ENCODE results near the gene ACRBP. TPM values are rescaled to one million over a fixed set of nuclear protein-coding genes. Genes with fewer than 3 reads are reported as not detected.
A peak's percentile ranks its signal among the peaks of the same experiment; 100 is the strongest.

ACRBP gene
- total RNA-seq, 4 donors from 2014 or later: 2.2 to 2.9 (median 2.7) TPM; not detected in 1

- Histone ChIP-seq H3K27ac (peak overlapping the region; percentile 90 to 97 (median 92)), H3K27me3 (no peaks in the 10 kb centered on the region), H3K36me3 (no peaks in the 10 kb centered on the region), H3K9me3 (no peaks in the 10 kb centered on the region), H3K4me3 (peak overlapping the region in 1 of 4 donors; percentile 15), H3K4me1 (peaks cover 27 to 42% (median 29%) of the 10 kb centered on the region in 4 donors)
- intact Hi-C loops (cut with DNase I; ENCODE audit: low total_unique reads): loop anchor here (10.0 kb wide), 2 partner anchors 52 to 162 kb away; partner anchors contain the start of genes ING4 and LAG3
- DNase-seq: peak; percentile 86
- no peak for TF ChIP-seq POLR2AphosphoS5 (IDR thresholded peaks at IDR 0.05)
- TF ChIP-seq, protein P1, sequence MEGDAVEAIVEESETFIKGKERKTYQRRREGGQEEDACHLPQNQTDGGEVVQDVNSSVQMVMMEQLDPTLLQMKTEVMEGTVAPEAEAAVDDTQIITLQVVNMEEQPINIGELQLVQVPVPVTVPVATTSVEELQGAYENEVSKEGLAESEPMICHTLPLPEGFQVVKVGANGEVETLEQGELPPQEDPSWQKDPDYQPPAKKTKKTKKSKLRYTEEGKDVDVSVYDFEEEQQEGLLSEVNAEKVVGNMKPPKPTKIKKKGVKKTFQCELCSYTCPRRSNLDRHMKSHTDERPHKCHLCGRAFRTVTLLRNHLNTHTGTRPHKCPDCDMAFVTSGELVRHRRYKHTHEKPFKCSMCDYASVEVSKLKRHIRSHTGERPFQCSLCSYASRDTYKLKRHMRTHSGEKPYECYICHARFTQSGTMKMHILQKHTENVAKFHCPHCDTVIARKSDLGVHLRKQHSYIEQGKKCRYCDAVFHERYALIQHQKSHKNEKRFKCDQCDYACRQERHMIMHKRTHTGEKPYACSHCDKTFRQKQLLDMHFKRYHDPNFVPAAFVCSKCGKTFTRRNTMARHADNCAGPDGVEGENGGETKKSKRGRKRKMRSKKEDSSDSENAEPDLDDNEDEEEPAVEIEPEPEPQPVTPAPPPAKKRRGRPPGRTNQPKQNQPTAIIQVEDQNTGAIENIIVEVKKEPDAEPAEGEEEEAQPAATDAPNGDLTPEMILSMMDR (IDR thresholded peaks at IDR 0.05): no peak
- in situ Hi-C loops (cut with MboI; ENCODE audit: low pct_ligation_motif_present in 1 of 4, low pct_unique_long_range_greater_than_20kb in 1 of 4, low sequenced_read_pairs in 3 of 4): no loop called here
- 7 to 11% methylated on average over 5 to 17 of the region's 17 CpGs for WGBS, 2 donors (ENCODE audit: low coverage in 1 of 2)
Measured at GRCh38 chr12:6613015-6613775, 34.0 kb downstream of the ACRBP start.

- Histone ChIP-seq H3K9me3 (no peaks in the 10 kb centered on the region), H3K27me3 (no peaks in the 10 kb centered on the region), H3K27ac (peak overlapping the region; percentile 90 to 97 (median 92)), H3K4me1 (peaks cover 29 to 44% (median 31%) of the 10 kb centered on the region in 4 donors), H3K4me3 (peak overlapping the region in 1 of 4 donors; percentile 15), H3K36me3 (no peaks in the 10 kb centered on the region)
- intact Hi-C loops (cut with DNase I; ENCODE audit: low total_unique reads) (loop anchor here (10.0 kb wide), 2 partner anchors 52 to 162 kb away; partner anchors contain the start of genes ING4 and LAG3), in situ Hi-C loops (cut with MboI; ENCODE audit: low pct_ligation_motif_present in 1 of 4, low pct_unique_long_range_greater_than_20kb in 1 of 4, low sequenced_read_pairs in 3 of 4) (no loop called here)
- WGBS, 2 donors (ENCODE audit: low coverage in 1 of 2): 0 to 25% methylated on average over 2 to 7 of the region's 7 CpGs
- TF ChIP-seq POLR2A (IDR thresholded peaks at IDR 0.05): no peak
- TF ChIP-seq POLR2AphosphoS5 (IDR thresholded peaks at IDR 0.05): no peak
- no peak for TF ChIP-seq EP300 (IDR thresholded peaks at IDR 0.05; ENCODE audit: low read depth)
- TF ChIP-seq, protein P1 (IDR thresholded peaks at IDR 0.05): no peak
- no peak for DNase-seq
Measured at GRCh38 chr12:6612652-6613014, 34.6 kb downstream of the ACRBP start.

DNA sequence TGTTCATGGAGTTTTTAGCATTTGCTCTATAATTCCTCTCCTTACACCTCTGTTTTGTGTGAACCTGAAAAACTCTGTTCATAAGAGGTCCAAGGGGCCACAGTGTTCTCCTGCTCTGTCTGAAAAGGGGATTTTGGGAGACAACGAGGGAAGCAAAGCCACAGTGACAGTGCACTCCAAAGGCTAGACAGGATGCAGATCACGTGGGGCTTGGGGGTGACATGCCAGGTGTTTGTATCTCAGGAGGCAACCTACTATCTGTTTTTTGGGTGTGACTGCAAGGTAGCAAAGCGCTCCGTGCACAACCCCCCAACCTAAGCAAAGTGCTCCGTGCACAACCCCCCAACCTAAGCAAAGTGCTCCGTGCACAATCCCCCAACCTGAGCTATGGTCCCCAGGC is 35.0 kb downstream of the ACRBP start:
- no peaks in the 10 kb centered on the region for H3K36me3 ChIP-seq
- no peak for TF ChIP-seq POLR2AphosphoS5 (IDR thresholded peaks at IDR 0.05)
- no peak for TF ChIP-seq POLR2A (IDR thresholded peaks at IDR 0.05)
- TF ChIP-seq EP300 (IDR thresholded peaks at IDR 0.05; ENCODE audit: low read depth): no peak
- TF ChIP-seq, protein P1 (IDR thresholded peaks at IDR 0.05): no peak
- peak overlapping the region; percentile 90 to 97 (median 92) for H3K27ac ChIP-seq
- in situ Hi-C loops (cut with MboI; ENCODE audit: low pct_ligation_motif_present in 1 of 4, low pct_unique_long_range_greater_than_20kb in 1 of 4, low sequenced_read_pairs in 3 of 4): no loop called here
- no peak for DNase-seq
- 28% methylated on average over 5 of the region's 6 CpGs; no CpG with 5 or more reads in 1 of the 2 donors for WGBS, 2 donors (ENCODE audit: low coverage in 1 of 2)
- intact Hi-C loops (cut with DNase I; ENCODE audit: low total_unique reads): loop anchor here (10.0 kb wide), 2 partner anchors 53 to 163 kb away; partner anchors contain the start of genes ING4 and LAG3
- H3K4me3 ChIP-seq: no peak overlapping the region
- H3K4me1 ChIP-seq: peaks cover 29 to 45% (median 30%) of the 10 kb centered on the region in 4 donors
- H3K27me3 ChIP-seq: no peaks in the 10 kb centered on the region
- no peaks in the 10 kb centered on the region for H3K9me3 ChIP-seq

DNA sequence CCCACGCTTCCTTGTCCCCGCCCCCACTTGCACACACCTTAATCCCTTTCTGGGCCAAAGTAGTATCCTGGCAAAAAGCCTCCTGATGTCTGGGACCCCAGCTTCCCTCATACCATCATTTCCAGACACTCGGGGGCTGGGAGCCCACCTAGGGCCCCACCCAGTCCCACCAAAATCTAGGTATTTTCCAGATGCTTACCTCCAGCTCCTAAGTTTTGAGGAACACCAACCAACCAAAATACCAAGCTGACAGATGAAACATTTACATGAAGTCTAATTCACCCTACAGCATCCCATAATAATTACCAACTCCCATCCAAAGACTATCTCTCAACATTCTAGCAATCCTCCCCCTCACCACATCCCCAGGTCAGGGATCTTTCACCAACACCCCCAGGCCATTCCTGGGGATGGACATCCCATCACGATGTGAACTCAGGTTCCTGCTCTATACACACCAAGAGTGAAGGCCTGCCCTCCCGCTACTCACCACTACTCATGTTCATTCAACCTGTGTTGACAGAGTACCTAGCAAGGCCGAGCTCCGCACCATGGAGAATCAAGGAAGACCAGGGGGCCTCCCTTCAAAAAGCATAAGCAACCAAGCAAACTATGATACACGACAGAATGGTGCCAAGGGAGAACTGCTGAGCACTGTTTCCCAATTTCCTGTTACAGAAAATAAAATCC is 38.5 kb downstream of the ACRBP start:
- H3K4me1 ChIP-seq: peaks cover 33 to 55% (median 47%) of the 10 kb centered on the region in 4 donors
- intact Hi-C loops (cut with DNase I; ENCODE audit: low total_unique reads): no loop called here
- in situ Hi-C loops (cut with MboI; ENCODE audit: low pct_ligation_motif_present in 1 of 4, low pct_unique_long_range_greater_than_20kb in 1 of 4, low sequenced_read_pairs in 3 of 4): no loop called here

More for the DNA sequence above, 38.5 kb downstream of the ACRBP start:
- Histone ChIP-seq H3K27me3 (no peaks in the 10 kb centered on the region), H3K9me3 (no peaks in the 10 kb centered on the region), H3K36me3 (no peaks in the 10 kb centered on the region), H3K27ac (peak overlapping the region; percentile 75 to 99 (median 87)), H3K4me3 (no peak overlapping the region)
- TF ChIP-seq POLR2A (IDR thresholded peaks at IDR 0.05) (no peak), POLR2AphosphoS5 (IDR thresholded peaks at IDR 0.05) (no peak), EP300 (IDR thresholded peaks at IDR 0.05; ENCODE audit: low read depth) (no peak)
- TF ChIP-seq, protein P1 (IDR thresholded peaks at IDR 0.05): peak in 1 of 5 experiments; percentile 15
- DNase-seq: no peak
- 17 to 60% methylated on average over 3 to 8 of the region's 8 CpGs for WGBS, 2 donors (ENCODE audit: low coverage in 1 of 2)

Measured in transverse colon (tissue), 4 donors.